H54 (cell line): ENCODE data around the gene DIPK2B.

ENCODE experiments used
- DNase-seq: peaks from one replicate; pipeline ENCODE4 v3.0.0; 2011; ENCODE audit warnings: low spot score, mixed read lengths; ENCODE audit not compliant: insufficient read length
- FAIRE-seq: peaks from 3 replicates; lab custom pipeline; 2011; peaks lifted over from hg19 to GRCh38; lab: Jason Lieb, UNC
- POLR2A ChIP-seq: IDR thresholded peaks from 2 replicates; pipeline ENCODE4 v1.6.1; 2011; ENCODE audit warnings: low read depth, mild to moderate bottlenecking, low read length

DIPK2B gene

GRCh38 chrX:45200741-45201234 lies at the start of gene DIPK2B:
Gene DIPK2B, minus strand, starts transcription at chrX:45200876. Its CDS starts 50 bp downstream, at chrX:45200826.
- DNase-seq: no peak
- FAIRE-seq: no peak
- no peak for TF ChIP-seq POLR2A

- DNase-seq (no peak), FAIRE-seq (no peak)
- no peak for TF ChIP-seq POLR2A
Measured at GRCh38 chrX:45240301-45240700, 39.6 kb upstream of the DIPK2B start.

GRCh38 chrX:45238489-45238888 lies 37.8 kb upstream of the DIPK2B start:
- no peak for TF ChIP-seq POLR2A
- DNase-seq (no peak), FAIRE-seq (no peak)

GRCh38 chrX:45233531-45233930 lies 32.9 kb upstream of the DIPK2B start:
- FAIRE-seq (no peak), DNase-seq (no peak)
- TF ChIP-seq POLR2A: no peak

- TF ChIP-seq POLR2A: no peak
- FAIRE-seq: no peak
- DNase-seq: no peak
Measured at GRCh38 chrX:45232139-45232538, 31.5 kb upstream of the DIPK2B start.

GRCh38 chrX:45230410-45230809 lies 29.7 kb upstream of the DIPK2B start:
- FAIRE-seq (no peak), DNase-seq (no peak)
- no peak for TF ChIP-seq POLR2A

GRCh38 chrX:45229348-45229747 lies 28.7 kb upstream of the DIPK2B start:
- no peak for DNase-seq
- no peak for TF ChIP-seq POLR2A
- FAIRE-seq: no peak

GRCh38 chrX:45228126-45228525 lies 27.4 kb upstream of the DIPK2B start:
- FAIRE-seq (no peak), DNase-seq (no peak)
- TF ChIP-seq POLR2A: no peak

GRCh38 chrX:45208121-45208856 lies 7.6 kb upstream of the DIPK2B start:
- DNase-seq: no peak
- no peak for TF ChIP-seq POLR2A
- FAIRE-seq: no peak

- FAIRE-seq: no peak
- no peak for TF ChIP-seq POLR2A
Measured at GRCh38 chrX:45202171-45202570, 1.5 kb upstream of the DIPK2B start.

GRCh38 chrX:45198706-45199105 lies 2.0 kb downstream of the DIPK2B start:
- TF ChIP-seq POLR2A: no peak
- DNase-seq (no peak), FAIRE-seq (no peak)

More at GRCh38 chrX:45202171-45202570, 1.5 kb upstream of the DIPK2B start:
- no peak for DNase-seq

GRCh38 chrX:45198301-45198700 lies 2.4 kb downstream of the DIPK2B start:
- DNase-seq: no peak
- FAIRE-seq: no peak
- no peak for TF ChIP-seq POLR2A

GRCh38 chrX:45196701-45197100 lies 4.0 kb downstream of the DIPK2B start:
- no peak for DNase-seq
- TF ChIP-seq POLR2A: no peak
- FAIRE-seq: no peak

GRCh38 chrX:45191820-45192409 lies 8.8 kb downstream of the DIPK2B start:
- no peak for TF ChIP-seq POLR2A
- FAIRE-seq (no peak), DNase-seq (no peak)

GRCh38 chrX:45191383-45191782 lies 9.3 kb downstream of the DIPK2B start:
- no peak for FAIRE-seq
- DNase-seq: no peak
- TF ChIP-seq POLR2A: no peak
